Liver (tissue), 3 donors: ENCODE measurements around the gene ACOT7.

Experiments used
- GABPA ChIP-seq, 2 donors: IDR thresholded peaks in 1 of 2; conservative IDR thresholded peaks in 1 of 2; 2 replicates each; pipeline ENCODE4 v1.6.1; 2016; ENCODE audit warnings: antibody characterized with exemption in 2 of 2, mild to moderate bottlenecking in 1 of 2, moderate library complexity in 1 of 2
- JUND ChIP-seq, 2 donors: IDR thresholded peaks; 2 replicates each; pipeline ENCODE4 v1.6.1; 2016; ENCODE audit warnings: antibody characterized with exemption in 2 of 2
- TF ChIP-seq, protein P1 (sequence below): fragments of 150-350 bp; IDR thresholded peaks from 2 replicates; pipeline ENCODE4 v1.5.1; 2017; ENCODE audit warnings: improper control_type of control experiment, low read depth, low read length; ENCODE audit not compliant: missing input control
- donor health status: healthy.
- donor health status: healthy.

- TF ChIP-seq, protein P1, sequence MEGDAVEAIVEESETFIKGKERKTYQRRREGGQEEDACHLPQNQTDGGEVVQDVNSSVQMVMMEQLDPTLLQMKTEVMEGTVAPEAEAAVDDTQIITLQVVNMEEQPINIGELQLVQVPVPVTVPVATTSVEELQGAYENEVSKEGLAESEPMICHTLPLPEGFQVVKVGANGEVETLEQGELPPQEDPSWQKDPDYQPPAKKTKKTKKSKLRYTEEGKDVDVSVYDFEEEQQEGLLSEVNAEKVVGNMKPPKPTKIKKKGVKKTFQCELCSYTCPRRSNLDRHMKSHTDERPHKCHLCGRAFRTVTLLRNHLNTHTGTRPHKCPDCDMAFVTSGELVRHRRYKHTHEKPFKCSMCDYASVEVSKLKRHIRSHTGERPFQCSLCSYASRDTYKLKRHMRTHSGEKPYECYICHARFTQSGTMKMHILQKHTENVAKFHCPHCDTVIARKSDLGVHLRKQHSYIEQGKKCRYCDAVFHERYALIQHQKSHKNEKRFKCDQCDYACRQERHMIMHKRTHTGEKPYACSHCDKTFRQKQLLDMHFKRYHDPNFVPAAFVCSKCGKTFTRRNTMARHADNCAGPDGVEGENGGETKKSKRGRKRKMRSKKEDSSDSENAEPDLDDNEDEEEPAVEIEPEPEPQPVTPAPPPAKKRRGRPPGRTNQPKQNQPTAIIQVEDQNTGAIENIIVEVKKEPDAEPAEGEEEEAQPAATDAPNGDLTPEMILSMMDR: no peak
- no peak for TF ChIP-seq JUND (IDR thresholded peaks at IDR 0.05)
- TF ChIP-seq GABPA (IDR thresholded peaks at IDR 0.05 in 1 of 2, conservative IDR thresholded peaks at IDR 0.05 in 1 of 2): no peak
Measured at GRCh38 chr1:6345009-6345408, 48.6 kb downstream of the ACOT7 start.
